Uterus (tissue), 4 donors: ENCODE data around the gene SPOCD1. TPM values are rescaled to one million over a fixed set of nuclear protein-coding genes. Genes with fewer than 3 reads are reported as not detected.

ENCODE experiments used
- DNase-seq, 2 donors: peaks; one replicate each; pipeline ENCODE4 v3.0.0-alpha.2; 2019 to 2020
- H3K27ac ChIP-seq, 2 donors: fragments of 200-600 bp; sonication (generic); 1 replicate in 1 of 2; 2 replicates in 1 of 2; pipeline ENCODE4 v1.5.1; 2016 to 2018
- H3K27me3 ChIP-seq, 2 donors: fragments of 200-600 bp; sonication (generic); one replicate each; pipeline ENCODE4 v1.5.1; 2018 to 2019; ENCODE audit warnings: control low read depth in 1 of 2
- H3K36me3 ChIP-seq, 2 donors: fragments of 200-600 bp; sonication (generic); one replicate each; pipeline ENCODE4 v1.5.1; 2019; ENCODE audit warnings: control low read depth in 1 of 2
- H3K4me1 ChIP-seq, 2 donors: fragments of 200-600 bp; sonication (generic); one replicate each; pipeline ENCODE4 v1.5.1; 2018 to 2019; ENCODE audit warnings: control low read depth in 1 of 2
- H3K4me3 ChIP-seq, 2 donors: fragments of 200-600 bp; sonication (generic); 1 replicate in 1 of 2; 2 replicates in 1 of 2; pipeline ENCODE4 v1.5.1; 2018 to 2019; ENCODE audit warnings: mild to moderate bottlenecking in 1 of 2
- H3K9me3 ChIP-seq, 2 donors: fragments of 200-600 bp; sonication (generic); one replicate each; pipeline ENCODE4 v1.5.1; 2019; ENCODE audit warnings: control low read depth in 1 of 2
- CTCF ChIP-seq, 4 experiments: fragments of 200-600 bp in 2 of 4; fragments of 450-650 bp in 2 of 4; sonication (generic) in 2 of 4; IDR thresholded peaks; one replicate each; pipeline ENCODE4 v1.5.1; 2016 to 2019; ENCODE audit warnings: antibody characterized with exemption in 4 of 4, mild to moderate bottlenecking in 2 of 4, moderate library complexity in 1 of 4
- POLR2A ChIP-seq, 2 donors: fragments of 450-650 bp; IDR thresholded peaks; one replicate each; pipeline ENCODE4 v1.6.1; 2016; ENCODE audit warnings: antibody characterized with exemption in 2 of 2, mild to moderate bottlenecking in 1 of 2, moderate library complexity in 1 of 2
- intact Hi-C: fragments of 100-400 bp; cut with DNase I; formaldehyde crosslinking; loops from one replicate; pipeline ENCODE4 v1.15.1; 2023; ENCODE audit warnings: low total_unique reads
- microRNA-seq: library from miRNA; unstranded; fragments of <30 nt; microRNA quantifications from one replicate; pipeline ENCODE4, GENCODE V29; 2016; ENCODE audit warnings: borderline microRNAs expressed, borderline replicate concordance
- small RNA-seq: library from RNA; depleted of rRNA; stranded (forward); fragments of <200 nt; gene quantifications from one replicate; pipeline ENCODE3, GENCODE V24; 2016
- total RNA-seq, 4 donors: library from RNA; depleted of rRNA in 3 of 4; stranded (reverse); fragments of >200 nt in 3 of 4; gene quantifications; one replicate each; pipeline versions ENCODE4 v1.1.0 to v1.2.4, GENCODE V29; 2014 to 2023
- donor health status: DM: yes; HTN: yes; CAD: no.

SPOCD1 gene
- total RNA-seq, 4 donors from 2014 or later = 1.2 to 1.5 TPM; not detected in 2

DNA sequence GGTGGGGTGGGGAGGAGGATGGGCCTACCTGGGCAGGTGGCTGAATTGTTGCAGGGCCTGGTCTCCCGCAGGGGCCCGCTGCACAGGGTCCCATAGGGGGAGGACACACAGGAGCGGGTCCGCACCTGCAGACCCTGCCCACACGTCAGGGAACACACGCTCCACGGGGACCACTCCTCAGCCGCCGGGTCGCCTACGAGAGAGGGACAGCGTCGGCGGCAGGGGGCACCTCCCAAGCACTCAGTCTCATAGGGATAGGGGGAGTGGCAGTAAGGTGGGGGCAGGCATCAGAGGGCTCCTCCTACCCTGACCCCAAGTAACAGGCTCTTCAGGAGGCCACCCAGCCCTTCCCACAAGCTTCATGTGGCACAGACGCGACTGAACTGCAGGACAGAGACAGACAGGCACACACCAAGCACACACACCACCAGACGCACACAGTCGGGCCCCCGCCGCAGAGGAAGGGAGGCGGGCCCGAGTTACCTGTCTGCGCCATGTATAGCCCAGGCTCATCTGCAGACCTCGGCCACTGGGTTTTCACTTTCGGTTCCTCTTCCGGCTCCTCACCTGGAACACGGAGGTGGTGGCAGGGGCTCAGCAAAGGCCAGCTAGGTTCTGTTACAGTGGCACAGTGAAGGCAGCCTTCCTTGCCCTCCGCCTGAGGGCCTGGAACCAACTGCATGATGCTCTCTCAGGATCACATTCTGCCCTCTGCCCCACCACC, 71.5 kb downstream of the SPOCD1 start:
- no peak for DNase-seq
- Histone ChIP-seq H3K4me3 (no peak overlapping the region), H3K9me3 (no peaks in the 10 kb centered on the region), H3K4me1 (no peaks in the 10 kb centered on the region), H3K36me3 (no peaks in the 10 kb centered on the region), H3K27ac (no peak overlapping the region), H3K27me3 (no peaks in the 10 kb centered on the region)
- TF ChIP-seq POLR2A (IDR thresholded peaks at IDR 0.05) (no peak), CTCF (IDR thresholded peaks at IDR 0.05) (no peak)
- intact Hi-C loops = no loop called here

- no peaks in the 10 kb centered on the region for H3K4me1 ChIP-seq
- H3K9me3 ChIP-seq = no peaks in the 10 kb centered on the region
- no peak for TF ChIP-seq CTCF (IDR thresholded peaks at IDR 0.05)
- no peak for TF ChIP-seq POLR2A (IDR thresholded peaks at IDR 0.05)
- no peak overlapping the region for H3K27ac ChIP-seq
- no peak for DNase-seq
- H3K27me3 ChIP-seq = no peaks in the 10 kb centered on the region
- intact Hi-C loops = no loop called here
- no peaks in the 10 kb centered on the region for H3K36me3 ChIP-seq
- no peak overlapping the region for H3K4me3 ChIP-seq
Measured at GRCh38 chr1:31742462-31743212, 73.2 kb downstream of the SPOCD1 start.

Small RNAs within 50 kb of the gene (microRNA-seq; reads per million reads assigned to microRNA genes)
- gene MIR4254 = not detected

Small RNAs within 50 kb of the gene (small RNA-seq; reads per million reads assigned to genes)
- not detected for gene MIR4254

Other genes starting within 250 kb of the SPOCD1 start
- gene TINAGL1, start 239.5 kb downstream of the SPOCD1 start, total RNA-seq = 100 to 1,000 TPM; 104 to 247 (median 182) TPM
- not detected for gene HCRTR1, start 198.3 kb downstream of the SPOCD1 start, total RNA-seq
- gene PEF1, start 171.1 kb downstream of the SPOCD1 start, total RNA-seq = 10 to 100 TPM; 48.4 to 72.1 (median 61.9) TPM
- 100 to 1,000 TPM in 3 of 4 donors, 10 to 100 TPM in 1; 76.5 to 292 (median 177) TPM for gene COL16A1, start 112.0 kb downstream of the SPOCD1 start, total RNA-seq
- 10 to 100 TPM in 1 of 4 donors, 1 to 10 TPM in 1, under 1 TPM in 1, not detected in 1; 0.77 to 31.0 (median 3.7) TPM for gene ADGRB2, start 51.7 kb downstream of the SPOCD1 start, total RNA-seq
- gene PTP4A2, start 122.3 kb upstream of the SPOCD1 start, total RNA-seq = 100 to 1,000 TPM; 276 to 567 (median 333) TPM
- gene KHDRBS1, start 197.8 kb upstream of the SPOCD1 start, total RNA-seq = 100 to 1,000 TPM in 2 of 4 donors, 10 to 100 TPM in 2; 40.9 to 142 (median 96.5) TPM